ENCODE results near the gene CYP19A1. TPM values are rescaled to one million over a fixed set of nuclear protein-coding genes. Genes with fewer than 3 reads are reported as not detected.
A peak's percentile ranks its signal among the peaks of the same experiment; 100 is the strongest.

The CYP19A1 gene
- total and polyA plus RNA-seq, 2 of the 8 experiments (the other 6 are each of a cell fraction or from before 2014, with no cell fraction given): not detected

- Histone ChIP-seq H3K4me2 (ENCODE audit: insufficient read depth in 1 of 2, low read depth in 2 of 2, low read length in 2 of 2) (no peak overlapping the region), H3K18ac (ENCODE audit: extremely low read depth, low read length) (no peak overlapping the region), H4K20me1 (replicated peaks in 1 of 2; ENCODE audit: control insufficient read depth in 1 of 2, insufficient read depth in 2 of 2, low read length in 2 of 2) (no peaks in the 10 kb centered on the region), H3K36me3 (ENCODE audit: control insufficient read depth in 2 of 4, insufficient read depth in 4 of 4, low read length in 3 of 4) (no peaks in the 10 kb centered on the region), H3K9me3 (ENCODE audit: insufficient read depth in 2 of 2, low read depth in 1 of 2, low read length in 1 of 2) (0 out of 4 replicates have a peak, but pooled peaks cover 0 to 3% of the 10 kb centered on the region in 2 experiments), H3K23me2 (ENCODE audit: low read depth, low read length) (no peaks in the 10 kb centered on the region), H3K9ac (replicated peaks in 1 of 4; ENCODE audit: extremely low read depth in 1 of 4, low read depth in 3 of 4, low read length in 3 of 4) (no peak overlapping the region), H2BK5ac (ENCODE audit: low read depth, low read length) (no peak overlapping the region), H2BK15ac (ENCODE audit: low read length) (0 out of 2 replicates have a peak overlapping the region, but pooled peaks have one; percentile 10), H4K5ac (ENCODE audit: insufficient read length, low read depth, low read length) (no peak overlapping the region), H3K23ac (ENCODE audit: insufficient read length) (no peak overlapping the region), H2BK120ac (replicated peaks; ENCODE audit: low read depth, low read length) (no peak overlapping the region), H2BK12ac (ENCODE audit: low read depth, low read length) (no peak overlapping the region), H2AK5ac (ENCODE audit: low read depth, low read length) (no peak overlapping the region), H3K27ac (ENCODE audit: low read depth, low read length) (no peak overlapping the region), H2BK20ac (ENCODE audit: low read length) (no peak overlapping the region), H3K4me1 (replicated peaks in 1 of 4; ENCODE audit: control insufficient read depth in 3 of 4, insufficient read depth in 4 of 4, low read length in 3 of 4) (peaks cover 3 to 11% (median 7%) of the 10 kb centered on the region in 4 experiments; a peak in 6 of 7 replicates), H4K91ac (replicated peaks; ENCODE audit: insufficient read length, low read length) (no peak overlapping the region), H3K27me3 (replicated peaks in 1 of 4; ENCODE audit: control insufficient read depth in 3 of 4, extremely low read depth in 1 of 4, insufficient read depth in 3 of 4, low read length in 3 of 4) (no peaks in the 10 kb centered on the region), H3K79me2 (ENCODE audit: control insufficient read depth in 1 of 2, insufficient read depth in 2 of 2, low read length in 2 of 2) (no peaks in the 10 kb centered on the region), H2AFZ (ENCODE audit: low read length) (no peak overlapping the region), H3K56ac (replicated peaks; ENCODE audit: insufficient read length, low read depth, low read length) (no peak overlapping the region), H3K4ac (replicated peaks; ENCODE audit: insufficient read length, low read depth, low read length) (no peak overlapping the region), H3K14ac (ENCODE audit: insufficient read length) (no peak overlapping the region), H4K8ac (ENCODE audit: extremely low read depth, insufficient read depth, low read length) (no peak overlapping the region), H3K79me1 (ENCODE audit: low read depth, low read length) (no peaks in the 10 kb centered on the region), H3K4me3 (ENCODE audit: extremely low read depth in 1 of 4, insufficient read depth in 2 of 4, low read depth in 3 of 4, low read length in 4 of 4) (no peak overlapping the region)
- POLR2A ChIA-PET (ENCODE audit: partially characterized antibody): no interaction called here
- WGBS, 2 experiments (ENCODE audit: extremely low coverage in 1 of 2, insufficient coverage in 1 of 2, insufficient read length in 1 of 2, insufficient replicate concordance in 2 of 2, low coverage in 1 of 2, low lambda C conversion rate in 2 of 2, missing lambda C conversion rate in 1 of 2): 88% methylated on average over 3 of the region's 3 CpGs; no CpG with 5 or more reads in 1 of the 2 experiments
- DNase-seq (ENCODE audit: low read depth in 1 of 2, low spot score in 2 of 2) (no peak), FAIRE-seq (no peak)
- CTCF ChIA-PET (ENCODE audit: partially characterized antibody): interaction anchor here (0.7 to 7.8 kb wide), 9 partner anchors 11 to 225 kb away, joined by 3 to 70 read pairs (median 5); no protein-coding TSS in a partner anchor
- TF ChIP-seq CHD1 (IDR thresholded peaks at IDR 0.05; ENCODE audit: low read depth, low read length) (no peak), ATF2 (IDR thresholded peaks at IDR 0.05; ENCODE audit: low read length) (no peak), BRCA1 (IDR thresholded peaks at IDR 0.05; ENCODE audit: low read depth, low read length) (no peak)
Measured at GRCh38 chr15:51387699-51388041, 49.3 kb upstream of the CYP19A1 start.
